Lung (tissue), 12 donors: Measurements from ENCODE around the gene RASGRF2. TPM values are rescaled to one million over a fixed set of nuclear protein-coding genes. Genes with fewer than 3 reads are reported as not detected.

Experiments
- ATAC-seq: fragments of 200-7000 bp; cut with Tn5 transposase; one replicate; pipeline ENCODE4 v1.9.1; 2020; ENCODE audit warnings: moderate number of reproducible peaks; ENCODE audit not compliant: insufficient read depth, low FRiP score
- DNase-seq, 3 donors: peaks; one replicate each; pipeline ENCODE4 v3.0.0-alpha.2; 2013 to 2017
- H3K27ac ChIP-seq, 2 donors: one replicate each; pipeline ENCODE4 v1.5.1; 2013; ENCODE audit warnings: mild to moderate bottlenecking in 2 of 2, moderate library complexity in 2 of 2, control low read depth in 1 of 2, inconsistent platforms in 1 of 2, low read depth in 1 of 2, low read length in 1 of 2
- H3K27me3 ChIP-seq, 3 donors: one replicate each; pipeline ENCODE4 v1.5.1; 2013; ENCODE audit warnings: low read length in 2 of 3; ENCODE audit not compliant: control insufficient read depth in 3 of 3, insufficient read depth in 3 of 3
- H3K36me3 ChIP-seq, 4 donors: one replicate each; pipeline ENCODE4 v1.5.1; 2013; ENCODE audit warnings: low read length in 4 of 4, mild to moderate bottlenecking in 1 of 4, moderate library complexity in 1 of 4; ENCODE audit not compliant: control insufficient read depth in 4 of 4, insufficient read depth in 4 of 4
- H3K4me1 ChIP-seq, 5 donors: one replicate each; pipeline ENCODE4 v1.5.1; 2013; ENCODE audit warnings: low read length in 5 of 5, mild to moderate bottlenecking in 2 of 5, moderate library complexity in 1 of 5; ENCODE audit not compliant: control insufficient read depth in 5 of 5, insufficient read depth in 5 of 5
- H3K4me3 ChIP-seq: one replicate; pipeline ENCODE4 v1.5.1; 2013; ENCODE audit warnings: mild to moderate bottlenecking, control low read depth, moderate library complexity
- H3K9ac ChIP-seq, 2 donors: one replicate each; pipeline ENCODE4 v1.5.1; 2013; ENCODE audit warnings: low read length in 2 of 2, control low read depth in 1 of 2; ENCODE audit not compliant: insufficient read depth in 1 of 2
- H3K9me3 ChIP-seq, 4 donors: one replicate each; pipeline ENCODE4 v1.5.1; 2013; ENCODE audit warnings: low read length in 3 of 4, mild to moderate bottlenecking in 1 of 4, moderate library complexity in 1 of 4; ENCODE audit not compliant: control insufficient read depth in 4 of 4, insufficient read depth in 3 of 4
- WGBS, 2 donors: extraction: QIAGEN DNeasy Blood & Tissue Kit; methylation state at CpG; one replicate each; pipeline ENCODE4 v1.1.7; 2013; 5-methylcytosine and 5-hydroxymethylcytosine counted together
- polyA plus RNA-seq, 2 donors: library from polyadenylated mRNA; stranded (reverse); fragments of 200-250 nt; gene quantifications; one replicate each; pipeline ENCODE4 v1.2.1, GENCODE V29; 2013
- total RNA-seq, 2 donors: library from RNA; depleted of rRNA in 1 of 2; stranded (reverse); fragments of >200 nt in 1 of 2; gene quantifications; one replicate each; pipeline ENCODE4 v1.2.1, GENCODE V29; 2014 to 2021
- TF ChIP-seq, protein P1 (sequence below): IDR thresholded peaks from 2 replicates; pipeline ENCODE4 v1.5.1; 2012; ENCODE audit warnings: mild to moderate bottlenecking; ENCODE audit errors: control extremely low read depth, extremely low read depth
- donor health status: control.
- donor health status: control.
- donor health status: Bipolar disorder and iron deficiency.
- donor health status: healthy.
- donor health status: DM: yes; HTN: yes; CAD: no.

RASGRF2 gene
- total and polyA plus RNA-seq, 4 donors, result 1.0 to 12.0 (median 2.7) TPM

DNA sequence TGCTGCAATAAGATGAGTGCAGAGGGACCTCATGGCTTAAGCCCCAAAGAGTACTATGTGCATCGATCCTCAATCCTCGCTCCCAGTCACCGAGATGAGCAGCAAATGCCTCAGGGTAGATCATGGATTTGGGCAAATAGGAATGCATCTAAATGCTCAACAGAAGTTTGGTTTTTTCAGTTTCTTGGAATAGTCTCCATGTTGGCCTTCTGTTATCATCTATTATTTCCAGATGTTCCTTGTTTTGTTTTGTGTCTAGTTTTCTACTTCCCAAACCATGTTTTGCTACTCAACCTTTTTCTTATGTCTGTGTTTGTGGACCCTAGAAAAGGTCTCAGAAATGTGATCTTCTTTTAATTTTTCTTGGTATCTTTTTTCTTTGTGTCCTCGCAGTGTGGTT, 43.5 kb upstream of the RASGRF2 start:
- no peak overlapping the region for H3K9ac ChIP-seq
- H3K27ac ChIP-seq, result no peak overlapping the region
- WGBS, 2 donors, result 96 to 98% methylated on average over 4 of the region's 4 CpGs
- no peaks in the 10 kb centered on the region for H3K36me3 ChIP-seq
- H3K4me3 ChIP-seq, result no peak overlapping the region
- peaks cover 0 to 4% (median 1%) of the 10 kb centered on the region in 4 donors for H3K9me3 ChIP-seq
- H3K27me3 ChIP-seq, result no peaks in the 10 kb centered on the region
- TF ChIP-seq, protein P1, sequence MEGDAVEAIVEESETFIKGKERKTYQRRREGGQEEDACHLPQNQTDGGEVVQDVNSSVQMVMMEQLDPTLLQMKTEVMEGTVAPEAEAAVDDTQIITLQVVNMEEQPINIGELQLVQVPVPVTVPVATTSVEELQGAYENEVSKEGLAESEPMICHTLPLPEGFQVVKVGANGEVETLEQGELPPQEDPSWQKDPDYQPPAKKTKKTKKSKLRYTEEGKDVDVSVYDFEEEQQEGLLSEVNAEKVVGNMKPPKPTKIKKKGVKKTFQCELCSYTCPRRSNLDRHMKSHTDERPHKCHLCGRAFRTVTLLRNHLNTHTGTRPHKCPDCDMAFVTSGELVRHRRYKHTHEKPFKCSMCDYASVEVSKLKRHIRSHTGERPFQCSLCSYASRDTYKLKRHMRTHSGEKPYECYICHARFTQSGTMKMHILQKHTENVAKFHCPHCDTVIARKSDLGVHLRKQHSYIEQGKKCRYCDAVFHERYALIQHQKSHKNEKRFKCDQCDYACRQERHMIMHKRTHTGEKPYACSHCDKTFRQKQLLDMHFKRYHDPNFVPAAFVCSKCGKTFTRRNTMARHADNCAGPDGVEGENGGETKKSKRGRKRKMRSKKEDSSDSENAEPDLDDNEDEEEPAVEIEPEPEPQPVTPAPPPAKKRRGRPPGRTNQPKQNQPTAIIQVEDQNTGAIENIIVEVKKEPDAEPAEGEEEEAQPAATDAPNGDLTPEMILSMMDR, result no peak
- ATAC-seq (no peak), DNase-seq (no peak)
- no peaks in the 10 kb centered on the region for H3K4me1 ChIP-seq

DNA sequence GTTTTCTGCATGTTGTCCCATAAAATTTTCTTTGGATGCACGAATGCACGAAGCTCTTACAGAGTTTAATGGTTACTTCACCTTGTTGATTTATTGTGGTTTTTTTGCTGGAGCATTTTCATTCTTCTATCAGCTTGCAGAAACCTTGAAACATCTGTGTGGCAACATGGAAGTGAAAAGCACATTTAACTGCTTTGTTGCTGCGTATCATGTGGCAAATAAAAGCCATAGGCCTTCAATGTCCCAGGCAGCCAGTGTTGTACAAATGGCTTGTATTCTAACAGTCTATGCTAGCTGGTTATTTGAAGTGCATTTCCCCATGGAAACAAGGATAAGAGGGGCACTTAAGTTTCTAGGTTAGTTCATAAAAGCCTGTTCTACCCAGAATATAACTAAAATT, 42.5 kb upstream of the RASGRF2 start:
- TF ChIP-seq, protein P1, result no peak
- Histone ChIP-seq H3K4me3 (no peak overlapping the region), H3K9me3 (peaks cover 0 to under 1% (median 0%) of the 10 kb centered on the region in 4 donors), H3K27ac (no peak overlapping the region), H3K27me3 (no peaks in the 10 kb centered on the region), H3K4me1 (no peaks in the 10 kb centered on the region), H3K9ac (no peak overlapping the region), H3K36me3 (no peaks in the 10 kb centered on the region)
- ATAC-seq (no peak), DNase-seq (peak; percentile 18 to 77 (median 52))
- WGBS, 2 donors, result 63 to 72% methylated on average over 3 of the region's 3 CpGs

DNA sequence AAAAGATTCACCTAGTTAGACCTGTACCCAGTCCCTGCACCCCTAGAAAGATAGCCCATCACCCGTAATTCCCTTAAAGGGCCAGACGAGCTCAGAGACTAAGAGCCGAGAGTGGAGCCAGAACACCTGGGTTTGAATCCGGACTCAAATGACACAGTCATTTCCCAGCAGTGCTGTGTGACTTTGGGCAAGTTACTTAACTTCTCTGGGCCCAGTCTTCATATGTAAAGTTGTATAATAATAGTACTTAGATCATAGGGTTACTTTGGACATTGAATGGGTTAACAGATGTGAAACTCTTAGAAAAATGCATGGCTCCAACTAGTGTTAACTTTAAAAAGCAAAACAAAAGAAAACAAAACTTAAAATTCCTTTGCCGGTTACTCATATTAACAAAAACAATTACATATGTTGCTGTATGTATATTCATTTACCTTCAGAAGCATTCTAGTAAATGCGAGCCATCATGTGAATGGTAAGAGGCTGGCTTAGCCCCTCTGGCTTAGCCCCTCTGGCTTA, 40.4 kb upstream of the RASGRF2 start:
- no peak overlapping the region for H3K27ac ChIP-seq
- no peak overlapping the region for H3K4me3 ChIP-seq
- no peaks in the 10 kb centered on the region for H3K36me3 ChIP-seq
- DNase-seq (no peak), ATAC-seq (no peak)
- WGBS, 2 donors, result 92 to 97% methylated on average over 6 of the region's 6 CpGs
- TF ChIP-seq, protein P1, result no peak
- H3K9me3 ChIP-seq, result no peaks in the 10 kb centered on the region
- no peaks in the 10 kb centered on the region for H3K27me3 ChIP-seq
- no peaks in the 10 kb centered on the region for H3K4me1 ChIP-seq
- H3K9ac ChIP-seq, result no peak overlapping the region

DNA sequence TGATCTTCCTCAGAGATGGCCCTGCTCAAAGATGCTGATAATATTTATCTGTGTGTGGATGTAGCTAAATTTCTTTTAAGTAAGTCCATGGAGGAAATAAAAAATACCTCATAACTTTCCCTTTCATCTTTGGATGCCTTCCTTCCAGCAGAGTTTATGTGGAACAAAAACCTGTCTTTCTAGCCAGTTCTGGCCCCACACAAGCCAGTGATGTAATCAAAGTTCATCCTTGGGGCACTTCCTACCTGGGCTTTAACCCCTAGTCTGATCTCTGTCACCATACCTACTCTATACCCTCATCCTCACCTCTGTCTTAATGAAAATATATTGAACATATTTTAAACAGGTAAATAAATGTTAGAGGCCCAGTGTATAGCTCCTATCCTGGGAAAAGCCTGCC, 39.8 kb upstream of the RASGRF2 start:
- ATAC-seq (no peak), DNase-seq (peak in 1 of 3 donors; percentile 13)
- Histone ChIP-seq H3K36me3 (no peaks in the 10 kb centered on the region), H3K27me3 (no peaks in the 10 kb centered on the region), H3K27ac (no peak overlapping the region), H3K9me3 (no peaks in the 10 kb centered on the region), H3K4me3 (no peak overlapping the region), H3K4me1 (no peaks in the 10 kb centered on the region), H3K9ac (no peak overlapping the region)
- TF ChIP-seq, protein P1, result no peak
